AG10803 (cell line): ENCODE results near the gene SCP2.
A peak's percentile ranks its signal among the peaks of the same experiment; 100 is the strongest.
"Not testable (repeated sequence)": the region's sequence is repeated elsewhere in the genome, so short reads cannot be mapped to it uniquely, and the experiment has no call there.

Source experiments
- DNase-seq: peaks from one replicate; pipeline ENCODE4 v3.0.0; 2010; ENCODE audit warnings: low read depth
- H3K4me3 ChIP-seq: 2 replicates; pipeline ENCODE4 v1.5.1; 2011; ENCODE audit warnings: mild to moderate bottlenecking, low read length, control low read depth
- TF ChIP-seq, protein P1 (sequence below): conservative IDR thresholded peaks from 2 replicates; pipeline ENCODE4 v1.5.1; 2011; ENCODE audit warnings: mild to moderate bottlenecking, low read length, control low read depth, inconsistent platforms

The SCP2 gene

DNA sequence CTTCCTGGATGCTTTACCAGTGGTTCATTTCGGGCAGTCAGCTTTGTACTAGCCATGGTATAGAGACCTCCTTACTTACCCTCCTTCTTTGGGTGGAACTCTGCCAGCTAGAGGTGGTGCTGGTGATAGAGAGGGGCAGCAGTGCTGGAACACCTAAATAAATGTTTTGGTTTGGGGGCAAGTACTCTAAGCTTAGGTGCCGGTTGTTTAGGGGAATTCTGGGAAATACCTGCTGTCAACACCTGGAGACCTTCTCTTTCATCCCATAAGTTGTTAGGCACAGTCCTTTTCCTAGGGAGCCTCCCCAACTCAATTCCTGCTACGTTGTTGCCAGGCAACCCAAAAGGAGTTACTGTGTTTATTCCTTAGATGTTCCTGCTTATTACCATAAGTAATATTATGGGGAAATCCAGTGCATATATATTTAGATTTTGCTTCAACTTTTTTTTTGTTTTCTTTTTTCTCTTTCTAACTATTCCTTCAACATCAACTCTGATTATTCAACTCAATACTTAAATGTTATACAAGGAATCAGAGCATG lies 16.9 kb downstream of the SCP2 start:
- no peak overlapping the region for H3K4me3 ChIP-seq
- TF ChIP-seq, protein P1, sequence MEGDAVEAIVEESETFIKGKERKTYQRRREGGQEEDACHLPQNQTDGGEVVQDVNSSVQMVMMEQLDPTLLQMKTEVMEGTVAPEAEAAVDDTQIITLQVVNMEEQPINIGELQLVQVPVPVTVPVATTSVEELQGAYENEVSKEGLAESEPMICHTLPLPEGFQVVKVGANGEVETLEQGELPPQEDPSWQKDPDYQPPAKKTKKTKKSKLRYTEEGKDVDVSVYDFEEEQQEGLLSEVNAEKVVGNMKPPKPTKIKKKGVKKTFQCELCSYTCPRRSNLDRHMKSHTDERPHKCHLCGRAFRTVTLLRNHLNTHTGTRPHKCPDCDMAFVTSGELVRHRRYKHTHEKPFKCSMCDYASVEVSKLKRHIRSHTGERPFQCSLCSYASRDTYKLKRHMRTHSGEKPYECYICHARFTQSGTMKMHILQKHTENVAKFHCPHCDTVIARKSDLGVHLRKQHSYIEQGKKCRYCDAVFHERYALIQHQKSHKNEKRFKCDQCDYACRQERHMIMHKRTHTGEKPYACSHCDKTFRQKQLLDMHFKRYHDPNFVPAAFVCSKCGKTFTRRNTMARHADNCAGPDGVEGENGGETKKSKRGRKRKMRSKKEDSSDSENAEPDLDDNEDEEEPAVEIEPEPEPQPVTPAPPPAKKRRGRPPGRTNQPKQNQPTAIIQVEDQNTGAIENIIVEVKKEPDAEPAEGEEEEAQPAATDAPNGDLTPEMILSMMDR: no peak
- DNase-seq: no peak

DNA sequence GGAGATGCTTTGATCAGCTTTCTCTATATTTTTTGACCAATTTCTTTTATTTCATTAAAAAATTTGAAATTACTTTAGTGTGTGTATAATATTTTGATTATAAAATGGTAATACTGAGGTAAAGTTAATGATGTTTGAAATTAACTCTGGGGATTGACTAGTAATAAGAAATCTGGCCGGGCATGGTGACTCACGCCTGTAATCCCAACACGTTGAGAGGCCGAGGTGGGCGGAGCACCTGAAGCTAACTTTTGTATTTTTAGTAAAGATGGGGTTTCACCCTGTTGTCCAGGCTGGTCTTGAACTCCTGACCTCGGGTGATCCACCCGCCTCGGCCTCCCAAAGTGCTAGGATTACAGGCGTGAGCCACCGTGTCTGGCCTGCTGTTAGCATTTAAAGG lies 17.5 kb downstream of the SCP2 start:
- no peak overlapping the region for H3K4me3 ChIP-seq
- TF ChIP-seq, protein P1: no peak
- no peak for DNase-seq

DNA sequence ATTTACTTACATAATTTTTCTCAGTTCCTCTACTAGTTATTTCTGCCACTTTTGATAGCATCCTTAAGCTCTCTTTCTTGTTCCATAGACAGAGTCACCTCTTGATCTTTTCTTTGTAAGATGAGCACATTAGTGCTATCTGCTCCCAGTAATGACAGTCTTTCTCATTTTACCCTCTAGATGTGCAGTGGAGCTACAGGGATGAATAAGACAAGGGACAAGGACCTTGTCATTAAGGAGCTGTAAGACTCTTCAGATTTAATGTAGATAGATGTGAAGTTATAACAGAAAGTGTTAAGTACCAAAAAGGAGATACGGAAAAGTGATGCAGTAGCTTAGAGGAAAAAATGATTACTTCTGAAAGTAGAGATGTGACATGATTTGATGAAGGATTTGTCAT lies 20.4 kb downstream of the SCP2 start:
- no peak overlapping the region for H3K4me3 ChIP-seq
- no peak for DNase-seq
- TF ChIP-seq, protein P1: no peak

DNA sequence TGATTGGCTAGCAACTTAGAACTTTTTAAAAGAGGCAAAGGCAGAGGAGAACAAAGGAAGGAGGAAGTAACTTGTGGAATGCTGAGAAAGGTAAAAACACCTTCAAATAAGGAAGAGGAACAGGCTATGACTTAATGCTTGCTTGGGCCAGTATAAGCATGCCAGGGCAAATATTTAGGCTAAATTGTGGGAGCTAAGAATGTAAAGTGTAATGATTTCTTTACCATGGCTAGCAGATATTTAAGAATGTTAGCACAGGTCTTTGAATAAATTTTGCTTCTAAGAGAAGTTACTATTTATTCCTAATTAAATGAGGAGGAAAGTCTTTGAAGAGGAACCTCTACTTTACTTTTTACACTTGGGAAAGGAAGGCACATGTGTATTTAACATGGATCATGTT lies 22.5 kb downstream of the SCP2 start:
- not testable (repeated sequence) for H3K4me3 ChIP-seq, DNase-seq

DNA sequence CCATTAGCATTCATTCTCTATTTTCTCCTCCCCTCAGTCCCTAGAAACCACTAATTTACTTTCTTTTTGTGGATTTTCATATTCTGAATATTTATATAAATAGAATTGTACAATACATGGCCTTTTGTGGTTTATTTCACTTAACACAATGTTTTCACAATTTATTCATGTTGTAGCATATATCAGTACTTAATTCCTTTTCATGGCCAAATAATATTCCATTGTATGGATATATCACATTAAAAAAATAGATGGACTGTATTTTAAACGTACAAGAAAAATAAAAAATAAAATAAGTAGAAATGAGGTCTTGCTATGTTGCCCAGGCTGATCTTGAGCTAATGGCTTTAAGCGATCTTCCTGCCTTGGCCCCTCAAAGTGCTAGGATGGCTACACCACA lies 25.0 kb downstream of the SCP2 start:
- no peak for DNase-seq
- TF ChIP-seq, protein P1: no peak
- H3K4me3 ChIP-seq: no peak overlapping the region

DNA sequence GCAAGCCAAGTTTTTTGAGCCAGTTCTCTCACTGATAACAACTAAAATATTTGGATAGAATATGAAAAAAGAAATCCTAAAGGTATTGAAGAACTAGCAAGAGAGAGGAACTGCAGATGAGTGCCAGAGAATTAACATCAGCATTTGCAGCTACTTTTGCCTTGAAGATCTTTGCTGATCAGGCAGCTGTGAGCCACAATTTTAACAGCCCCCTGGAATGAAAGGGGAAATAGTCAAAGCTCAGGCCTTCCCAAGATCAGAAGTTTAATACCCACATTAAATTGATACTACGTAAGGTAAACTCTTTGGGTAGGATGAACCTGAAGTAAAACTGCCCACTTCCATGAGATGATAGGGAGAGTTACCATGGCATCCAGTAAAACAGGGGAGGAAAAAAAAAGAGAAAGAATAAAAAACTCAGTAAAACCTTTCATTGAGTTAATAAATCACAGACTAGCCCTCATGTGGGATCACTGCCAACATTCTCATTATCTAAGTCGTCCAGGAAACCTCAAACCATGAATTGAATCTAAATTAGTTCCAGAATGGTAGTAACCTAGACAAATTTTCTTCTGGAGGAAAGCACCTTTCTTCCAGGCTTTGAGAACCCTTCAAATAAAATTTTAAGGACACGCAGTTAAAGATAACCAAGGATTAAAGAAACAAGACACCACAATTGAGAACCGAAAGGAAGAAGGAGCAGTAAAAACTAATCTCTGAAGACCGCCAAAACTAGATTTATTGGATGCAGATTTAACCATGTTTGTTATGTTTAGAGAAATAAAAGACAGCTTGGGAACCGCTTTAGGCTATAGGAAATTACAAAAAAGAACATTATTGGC lies 28.3 kb downstream of the SCP2 start:
- H3K4me3 ChIP-seq: no peak overlapping the region
- DNase-seq: peak; percentile 91
- TF ChIP-seq, protein P1: no peak

DNA sequence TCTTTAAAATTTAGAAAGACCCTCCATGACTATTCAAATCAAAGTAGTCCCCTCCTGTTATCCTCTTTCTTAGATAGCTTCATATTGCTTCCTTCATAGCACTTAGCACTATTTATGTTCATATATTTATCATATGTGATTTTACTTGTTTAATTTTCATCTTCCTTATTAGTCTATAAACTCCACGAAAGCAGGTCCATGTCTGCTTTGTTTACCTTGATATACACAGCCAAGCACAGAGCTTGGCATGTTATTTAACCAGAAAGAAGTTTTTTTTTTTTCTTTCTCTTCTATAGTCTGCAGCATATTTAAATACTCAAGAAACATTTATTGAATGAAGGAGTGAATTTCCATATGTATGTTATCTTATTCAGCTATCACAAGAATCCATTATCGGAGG lies 36.0 kb downstream of the SCP2 start:
- H3K4me3 ChIP-seq: no peak overlapping the region
- TF ChIP-seq, protein P1: no peak
- no peak for DNase-seq
